DOHH2 (cell line): ENCODE results near the gene GABRG3.

ENCODE experiments used
- H3F3A ChIP-seq: fragments of 200-600 bp; sonication (generic), shearing (Covaris generic); 2 replicates; pipeline ENCODE4 v1.6.0; 2016; ENCODE audit warnings: antibody characterized with exemption, mild to moderate bottlenecking; ENCODE audit not compliant: control insufficient read depth, insufficient read depth
- H3K27ac ChIP-seq: fragments of 200-600 bp; sonication (generic); 2 replicates; pipeline ENCODE4 v1.5.1; 2014; ENCODE audit warnings: low read depth, mild to moderate bottlenecking, low read length, moderate library complexity
- H3K27me3 ChIP-seq: fragments of 200-600 bp; sonication (generic); 2 replicates; pipeline ENCODE4 v1.6.1; 2014; ENCODE audit warnings: mild to moderate bottlenecking, low read length, mixed read lengths; ENCODE audit not compliant: control insufficient read depth
- H3K36me3 ChIP-seq: fragments of 200-600 bp; sonication (generic); 2 replicates; pipeline ENCODE4 v1.6.1; 2014; ENCODE audit warnings: mild to moderate bottlenecking, low read length, moderate library complexity, mixed read lengths; ENCODE audit not compliant: control insufficient read depth
- H3K4me1 ChIP-seq: fragments of 200-600 bp; sonication (generic); 2 replicates; pipeline ENCODE4 v1.6.1; 2014; ENCODE audit warnings: mild to moderate bottlenecking, low read length, mixed read lengths; ENCODE audit not compliant: control insufficient read depth
- H3K4me2 ChIP-seq: fragments of 200-600 bp; sonication (generic); 2 replicates; pipeline ENCODE4 v1.6.0; 2014; ENCODE audit warnings: mild to moderate bottlenecking, low read length, moderate library complexity
- H3K4me3 ChIP-seq: fragments of 200-600 bp; sonication (generic); 2 replicates; pipeline ENCODE4 v1.5.1; 2014; ENCODE audit warnings: mild to moderate bottlenecking, low read length, mixed read lengths
- H3K79me2 ChIP-seq: fragments of 200-600 bp; sonication (generic); 2 replicates; pipeline ENCODE4 v1.6.1; 2014; ENCODE audit warnings: mild to moderate bottlenecking, low read length, mixed read lengths; ENCODE audit not compliant: control insufficient read depth
- H3K9me2 ChIP-seq: fragments of 200-600 bp; sonication (generic); replicated peaks from 2 replicates; pipeline ENCODE4 v1.6.1; 2014; ENCODE audit warnings: mild to moderate bottlenecking, low read length, mixed read lengths; ENCODE audit not compliant: control insufficient read depth
- H3K9me3 ChIP-seq: fragments of 200-600 bp; sonication (generic); 2 replicates; pipeline ENCODE4 v1.6.1; 2014; ENCODE audit warnings: antibody characterized with exemption, low read length, mixed read lengths; ENCODE audit not compliant: control insufficient read depth, insufficient read depth
- H4K20me1 ChIP-seq: fragments of 200-600 bp; sonication (generic); 2 replicates; pipeline ENCODE4 v1.6.0; 2014; ENCODE audit warnings: low read depth, mild to moderate bottlenecking, antibody characterized with exemption, low read length, moderate library complexity; ENCODE audit not compliant: control insufficient read depth, insufficient read depth
- EZH2phosphoT487 ChIP-seq: fragments of 200-600 bp; sonication (generic); IDR thresholded peaks from 2 replicates; pipeline ENCODE4 v1.6.1; 2017; ENCODE audit warnings: borderline replicate concordance, mild to moderate bottlenecking, antibody characterized with exemption, low read length, moderate library complexity, mixed read lengths
- TF ChIP-seq, protein P1 (sequence below): fragments of 200-600 bp; sonication (generic); IDR thresholded peaks from one replicate; pipeline ENCODE4 v1.5.1; 2014; ENCODE audit warnings: antibody characterized with exemption, mild to moderate bottlenecking, low read depth, low read length; ENCODE audit not compliant: poor library complexity, severe bottlenecking

The GABRG3 gene

GRCh38 chr15:27124287-27124871 lies 153.4 kb downstream of the GABRG3 start:
- Histone ChIP-seq H3K79me2 (no peaks in the 10 kb centered on the region), H3K4me1 (no peaks in the 10 kb centered on the region), H3K27me3 (no peaks in the 10 kb centered on the region), H3K27ac (no peak overlapping the region), H3K9me2 (no peaks in the 10 kb centered on the region), H3K4me3 (no peak overlapping the region), H3F3A (no peaks in the 10 kb centered on the region), H4K20me1 (no peaks in the 10 kb centered on the region), H3K4me2 (no peak overlapping the region), H3K9me3 (peaks cover 17% of the 10 kb centered on the region), H3K36me3 (no peaks in the 10 kb centered on the region)
- no peak for TF ChIP-seq EZH2phosphoT487
- TF ChIP-seq, protein P1, sequence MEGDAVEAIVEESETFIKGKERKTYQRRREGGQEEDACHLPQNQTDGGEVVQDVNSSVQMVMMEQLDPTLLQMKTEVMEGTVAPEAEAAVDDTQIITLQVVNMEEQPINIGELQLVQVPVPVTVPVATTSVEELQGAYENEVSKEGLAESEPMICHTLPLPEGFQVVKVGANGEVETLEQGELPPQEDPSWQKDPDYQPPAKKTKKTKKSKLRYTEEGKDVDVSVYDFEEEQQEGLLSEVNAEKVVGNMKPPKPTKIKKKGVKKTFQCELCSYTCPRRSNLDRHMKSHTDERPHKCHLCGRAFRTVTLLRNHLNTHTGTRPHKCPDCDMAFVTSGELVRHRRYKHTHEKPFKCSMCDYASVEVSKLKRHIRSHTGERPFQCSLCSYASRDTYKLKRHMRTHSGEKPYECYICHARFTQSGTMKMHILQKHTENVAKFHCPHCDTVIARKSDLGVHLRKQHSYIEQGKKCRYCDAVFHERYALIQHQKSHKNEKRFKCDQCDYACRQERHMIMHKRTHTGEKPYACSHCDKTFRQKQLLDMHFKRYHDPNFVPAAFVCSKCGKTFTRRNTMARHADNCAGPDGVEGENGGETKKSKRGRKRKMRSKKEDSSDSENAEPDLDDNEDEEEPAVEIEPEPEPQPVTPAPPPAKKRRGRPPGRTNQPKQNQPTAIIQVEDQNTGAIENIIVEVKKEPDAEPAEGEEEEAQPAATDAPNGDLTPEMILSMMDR, result no peak

DNA sequence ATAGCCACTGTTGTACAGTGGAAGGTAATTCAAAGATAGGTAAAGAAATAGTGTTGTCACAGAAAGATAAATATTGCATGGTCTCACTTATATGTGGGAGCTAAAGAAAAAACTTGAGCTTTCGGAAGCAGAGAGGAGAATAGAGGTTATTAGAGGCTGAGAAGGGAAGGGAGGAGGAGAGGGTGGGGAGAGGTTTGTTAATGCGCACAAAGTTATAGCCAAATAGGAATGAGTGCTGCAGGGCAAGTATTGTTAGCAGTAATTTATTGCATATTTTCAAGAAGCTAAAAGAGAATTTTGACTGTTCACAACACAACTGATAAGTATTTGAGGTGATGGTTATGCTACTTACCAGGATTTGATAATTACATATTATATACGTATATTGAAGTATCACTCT lies 154.2 kb downstream of the GABRG3 start:
- peaks cover 12% of the 10 kb centered on the region; the same call in 1 of the 2 replicates for H3K9me3 ChIP-seq
- no peaks in the 10 kb centered on the region for H3K27me3 ChIP-seq
- H3F3A ChIP-seq, result no peaks in the 10 kb centered on the region
- H3K4me2 ChIP-seq, result no peak overlapping the region
- no peak overlapping the region for H3K4me3 ChIP-seq
- H3K9me2 ChIP-seq, result no peaks in the 10 kb centered on the region
- H3K79me2 ChIP-seq, result no peaks in the 10 kb centered on the region
- no peaks in the 10 kb centered on the region for H3K4me1 ChIP-seq
- TF ChIP-seq EZH2phosphoT487, result no peak
- TF ChIP-seq, protein P1, result no peak
- H3K36me3 ChIP-seq, result no peaks in the 10 kb centered on the region
- no peaks in the 10 kb centered on the region for H4K20me1 ChIP-seq
- H3K27ac ChIP-seq, result no peak overlapping the region

- no peaks in the 10 kb centered on the region for H3F3A ChIP-seq
- TF ChIP-seq, protein P1, result no peak
- no peak for TF ChIP-seq EZH2phosphoT487
- no peak overlapping the region for H3K4me3 ChIP-seq
- no peaks in the 10 kb centered on the region for H3K9me2 ChIP-seq
- no peak overlapping the region for H3K4me2 ChIP-seq
- H4K20me1 ChIP-seq, result no peaks in the 10 kb centered on the region
- H3K9me3 ChIP-seq, result peaks cover 10% of the 10 kb centered on the region; the same call in 1 of the 2 replicates
- no peaks in the 10 kb centered on the region for H3K27me3 ChIP-seq
- H3K79me2 ChIP-seq, result no peaks in the 10 kb centered on the region
- H3K27ac ChIP-seq, result no peak overlapping the region
- H3K4me1 ChIP-seq, result no peaks in the 10 kb centered on the region
- H3K36me3 ChIP-seq, result no peaks in the 10 kb centered on the region
Observed at GRCh38 chr15:27126449-27126848, 155.5 kb downstream of the GABRG3 start.
